ENCODE data around the gene USP32. TPM values are rescaled to one million over a fixed set of nuclear protein-coding genes. Genes with fewer than 3 reads are reported as not detected.

Gene USP32
- polyA plus RNA-seq, 1 experiment = 23.8 TPM

GRCh38 chr17:60147553-60148223, 244.2 kb downstream of the USP32 start:
- TF ChIP-seq CTCF (IDR thresholded peaks at IDR 0.05; ENCODE audit: insufficient read depth, low read depth, low read length) = no peak
- Histone ChIP-seq H3K27me3 (ENCODE audit: control insufficient read depth, insufficient read depth, low read length) (peaks cover 40% of the 10 kb centered on the region), H3K36me3 (ENCODE audit: control insufficient read depth, insufficient read depth, low read length) (no peaks in the 10 kb centered on the region), H3K4me3 (ENCODE audit: low read depth, low read length) (no peak overlapping the region)
- POLR2A ChIA-PET = interaction anchor here (0.6 kb wide), 1 partner anchor 60 kb away, joined by 3 read pairs; no protein-coding TSS in a partner anchor
- CTCF ChIA-PET = no interaction called here
- no peak for DNase-seq (ENCODE audit: low read depth)

- no peak for DNase-seq (ENCODE audit: low read depth)
- no peaks in the 10 kb centered on the region for H3K36me3 ChIP-seq (ENCODE audit: control insufficient read depth, insufficient read depth, low read length)
- no peak overlapping the region for H3K4me3 ChIP-seq (ENCODE audit: low read depth, low read length)
- POLR2A ChIA-PET = no interaction called here
- CTCF ChIA-PET = no interaction called here
- peaks cover 31% of the 10 kb centered on the region for H3K27me3 ChIP-seq (ENCODE audit: control insufficient read depth, insufficient read depth, low read length)
- TF ChIP-seq CTCF (IDR thresholded peaks at IDR 0.05; ENCODE audit: insufficient read depth, low read depth, low read length) = no peak
Observed at GRCh38 chr17:60146206-60146605, 245.7 kb downstream of the USP32 start.

GRCh38 chr17:60145006-60145935, 246.7 kb downstream of the USP32 start:
- ChIA-PET CTCF (no interaction called here), POLR2A (no interaction called here)
- no peak overlapping the region for H3K4me3 ChIP-seq (ENCODE audit: low read depth, low read length)
- H3K36me3 ChIP-seq (ENCODE audit: control insufficient read depth, insufficient read depth, low read length) = no peaks in the 10 kb centered on the region
- no peak for DNase-seq (ENCODE audit: low read depth)
- TF ChIP-seq CTCF (IDR thresholded peaks at IDR 0.05; ENCODE audit: insufficient read depth, low read depth, low read length) = no peak
- peaks cover 25% of the 10 kb centered on the region for H3K27me3 ChIP-seq (ENCODE audit: control insufficient read depth, insufficient read depth, low read length)

GRCh38 chr17:60142872-60143499, 248.9 kb downstream of the USP32 start:
- peak; percentile 52 for DNase-seq (ENCODE audit: low read depth)
- TF ChIP-seq CTCF (IDR thresholded peaks at IDR 0.05; ENCODE audit: insufficient read depth, low read depth, low read length) = peak; percentile 90
- POLR2A ChIA-PET = no interaction called here
- H3K4me3 ChIP-seq (ENCODE audit: low read depth, low read length) = no peak overlapping the region
- H3K36me3 ChIP-seq (ENCODE audit: control insufficient read depth, insufficient read depth, low read length) = no peaks in the 10 kb centered on the region
- H3K27me3 ChIP-seq (ENCODE audit: control insufficient read depth, insufficient read depth, low read length) = peaks cover 21% of the 10 kb centered on the region
- CTCF ChIA-PET = interaction anchor here (0.7 to 3.7 kb wide), 12 partner anchors 10 to 434 kb away, joined by 3 to 17 read pairs (median 4); no protein-coding TSS in a partner anchor
